ENCODE results near the gene CEP70.

Gene CEP70

GRCh38 chr3:138464491-138464860 is 129.6 kb downstream of the CEP70 start:
- no peak for TF ChIP-seq PAX5 (IDR thresholded peaks at IDR 0.05; ENCODE audit: insufficient read depth, low read length, severe bottlenecking)
- TF ChIP-seq POLR2A (IDR thresholded peaks at IDR 0.05; ENCODE audit: low read depth, low read length), result no peak
- no peak for TF ChIP-seq TAF1 (IDR thresholded peaks at IDR 0.05; ENCODE audit: low read depth, low read length)
- no peak for TF ChIP-seq POLR2AphosphoS5 (IDR thresholded peaks at IDR 0.05; ENCODE audit: low read depth, low read length)
- no peak for TF ChIP-seq POU2F2 (IDR thresholded peaks at IDR 0.05; ENCODE audit: low read depth, low read length)
- TF ChIP-seq SPI1 (IDR thresholded peaks at IDR 0.05; ENCODE audit: low read depth, low read length), result no peak
- FAIRE-seq, result no peak
- no peak for DNase-seq (ENCODE audit: insufficient read length, low spot score)

GRCh38 chr3:138463724-138464490 is 130.2 kb downstream of the CEP70 start:
- TF ChIP-seq TAF1 (IDR thresholded peaks at IDR 0.05; ENCODE audit: low read depth, low read length) (no peak), PAX5 (IDR thresholded peaks at IDR 0.05; ENCODE audit: insufficient read depth, low read length, severe bottlenecking) (no peak)
- DNase-seq (ENCODE audit: insufficient read length, low spot score), result no peak
- FAIRE-seq, result no peak

- DNase-seq (ENCODE audit: insufficient read length, low spot score), result no peak
- FAIRE-seq, result no peak
- TF ChIP-seq PAX5 (IDR thresholded peaks at IDR 0.05; ENCODE audit: insufficient read depth, low read length, severe bottlenecking), result no peak
- TF ChIP-seq POLR2A (IDR thresholded peaks at IDR 0.05; ENCODE audit: low read depth, low read length), result no peak
- TF ChIP-seq SPI1 (IDR thresholded peaks at IDR 0.05; ENCODE audit: low read depth, low read length), result no peak
- TF ChIP-seq POU2F2 (IDR thresholded peaks at IDR 0.05; ENCODE audit: low read depth, low read length), result no peak
- no peak for TF ChIP-seq TAF1 (IDR thresholded peaks at IDR 0.05; ENCODE audit: low read depth, low read length)
- TF ChIP-seq POLR2AphosphoS5 (IDR thresholded peaks at IDR 0.05; ENCODE audit: low read depth, low read length), result no peak
Measured at GRCh38 chr3:138461896-138462295, 132.2 kb downstream of the CEP70 start.

- DNase-seq (ENCODE audit: insufficient read length, low spot score) (no peak), FAIRE-seq (no peak)
- no peak for TF ChIP-seq POLR2A (IDR thresholded peaks at IDR 0.05; ENCODE audit: low read depth, low read length)
- no peak for TF ChIP-seq POLR2AphosphoS5 (IDR thresholded peaks at IDR 0.05; ENCODE audit: low read depth, low read length)
- no peak for TF ChIP-seq TAF1 (IDR thresholded peaks at IDR 0.05; ENCODE audit: low read depth, low read length)
- TF ChIP-seq POU2F2 (IDR thresholded peaks at IDR 0.05; ENCODE audit: low read depth, low read length), result no peak
- TF ChIP-seq PAX5 (IDR thresholded peaks at IDR 0.05; ENCODE audit: insufficient read depth, low read length, severe bottlenecking), result no peak
- no peak for TF ChIP-seq SPI1 (IDR thresholded peaks at IDR 0.05; ENCODE audit: low read depth, low read length)
Measured at GRCh38 chr3:138461246-138461645, 132.8 kb downstream of the CEP70 start.

GRCh38 chr3:138460536-138461205 is 133.4 kb downstream of the CEP70 start:
- no peak for TF ChIP-seq SPI1 (IDR thresholded peaks at IDR 0.05; ENCODE audit: low read depth, low read length)
- TF ChIP-seq POLR2A (IDR thresholded peaks at IDR 0.05; ENCODE audit: low read depth, low read length), result no peak
- TF ChIP-seq POU2F2 (IDR thresholded peaks at IDR 0.05; ENCODE audit: low read depth, low read length), result no peak
- TF ChIP-seq TAF1 (IDR thresholded peaks at IDR 0.05; ENCODE audit: low read depth, low read length), result no peak
- TF ChIP-seq PAX5 (IDR thresholded peaks at IDR 0.05; ENCODE audit: insufficient read depth, low read length, severe bottlenecking), result no peak
- TF ChIP-seq POLR2AphosphoS5 (IDR thresholded peaks at IDR 0.05; ENCODE audit: low read depth, low read length), result no peak
- DNase-seq (ENCODE audit: insufficient read length, low spot score), result no peak
- no peak for FAIRE-seq

GRCh38 chr3:138459619-138460535 is 134.2 kb downstream of the CEP70 start:
- DNase-seq (ENCODE audit: insufficient read length, low spot score) (no peak), FAIRE-seq (no peak)
- no peak for TF ChIP-seq PAX5 (IDR thresholded peaks at IDR 0.05; ENCODE audit: insufficient read depth, low read length, severe bottlenecking)

- TF ChIP-seq POLR2AphosphoS5 (IDR thresholded peaks at IDR 0.05; ENCODE audit: low read depth, low read length) (no peak), PAX5 (IDR thresholded peaks at IDR 0.05; ENCODE audit: insufficient read depth, low read length, severe bottlenecking) (no peak), POLR2A (IDR thresholded peaks at IDR 0.05; ENCODE audit: low read depth, low read length) (no peak), POU2F2 (IDR thresholded peaks at IDR 0.05; ENCODE audit: low read depth, low read length) (no peak), SPI1 (IDR thresholded peaks at IDR 0.05; ENCODE audit: low read depth, low read length) (no peak), TAF1 (IDR thresholded peaks at IDR 0.05; ENCODE audit: low read depth, low read length) (no peak)
- DNase-seq (ENCODE audit: insufficient read length, low spot score), result no peak
- FAIRE-seq, result no peak
Measured at GRCh38 chr3:138458774-138459499, 135.1 kb downstream of the CEP70 start.

GRCh38 chr3:138457863-138458735 is 136.0 kb downstream of the CEP70 start:
- DNase-seq (ENCODE audit: insufficient read length, low spot score), result no peak
- TF ChIP-seq TAF1 (IDR thresholded peaks at IDR 0.05; ENCODE audit: low read depth, low read length) (no peak), PAX5 (IDR thresholded peaks at IDR 0.05; ENCODE audit: insufficient read depth, low read length, severe bottlenecking) (no peak), POU2F2 (IDR thresholded peaks at IDR 0.05; ENCODE audit: low read depth, low read length) (no peak), POLR2A (IDR thresholded peaks at IDR 0.05; ENCODE audit: low read depth, low read length) (no peak), SPI1 (IDR thresholded peaks at IDR 0.05; ENCODE audit: low read depth, low read length) (no peak), POLR2AphosphoS5 (IDR thresholded peaks at IDR 0.05; ENCODE audit: low read depth, low read length) (no peak)
- FAIRE-seq, result no peak
